Measurements from ENCODE around the gene CIP2A.

- TF ChIP-seq CTCF (IDR thresholded peaks at IDR 0.05) (no peak), ZFX (IDR thresholded peaks at IDR 0.05; ENCODE audit: borderline replicate concordance) (no peak)
Observed at GRCh38 chr3:108562565-108562964, 26.7 kb downstream of the CIP2A start.
